Brain microvascular endothelial cell (primary cell): Measurements from ENCODE around the gene SORBS1.

Experiments used
- DNase-seq: peaks from one replicate; pipeline ENCODE4 v3.0.0-alpha.2; 2020
- H3K27ac ChIP-seq: fragments of 250-450 bp; sonication (Bioruptor Pico); 2 replicates; pipeline ENCODE4 v1.5.1; 2020; ENCODE audit warnings: mild to moderate bottlenecking, moderate library complexity
- H3K27me3 ChIP-seq: fragments of 250-450 bp; sonication (Bioruptor Pico); replicated peaks from 2 replicates; pipeline ENCODE4 v1.5.1; 2020; ENCODE audit warnings: mild to moderate bottlenecking
- H3K36me3 ChIP-seq: fragments of 250-450 bp; sonication (Bioruptor Pico); replicated peaks from 2 replicates; pipeline ENCODE4 v1.5.1; 2020; ENCODE audit warnings: mild to moderate bottlenecking
- H3K4me3 ChIP-seq: 2 replicates; pipeline ENCODE4 v1.5.1; 2011; ENCODE audit warnings: low read depth, mild to moderate bottlenecking, control low read depth, low read length, moderate library complexity
- in situ Hi-C: cut with HindIII; loops from 2 replicates; pipeline ENCODE4 v1.10.0; 2017; ENCODE audit warnings: low sequenced_read_pairs, low pct_ligation_motif_present
- TF ChIP-seq, protein P1 (sequence below): IDR thresholded peaks from 2 replicates; pipeline ENCODE4 v1.5.1; 2011; ENCODE audit warnings: low read depth, mild to moderate bottlenecking, moderate library complexity, low read length, control low read depth, inconsistent platforms; ENCODE audit errors: missing control alignments

Gene SORBS1

DNA sequence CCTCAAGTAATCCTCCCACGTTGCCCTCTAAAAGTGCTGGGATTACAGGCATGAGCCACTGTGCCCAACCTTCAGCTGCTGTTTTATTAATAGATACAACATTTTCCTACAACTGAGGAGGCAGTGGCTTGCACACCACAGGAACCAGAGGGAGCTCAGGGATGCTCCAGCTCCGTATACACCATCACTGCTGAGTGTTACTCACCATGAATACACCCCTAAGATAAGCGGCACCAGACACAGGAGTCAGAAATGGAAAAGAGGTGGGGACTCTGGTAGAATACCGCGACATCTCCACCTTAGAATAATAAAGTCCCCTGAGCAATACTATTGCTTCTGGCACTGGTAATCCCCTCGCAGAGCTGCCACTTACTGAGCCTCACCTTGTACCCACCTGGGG lies 201.7 kb downstream of the SORBS1 start:
- TF ChIP-seq, protein P1, sequence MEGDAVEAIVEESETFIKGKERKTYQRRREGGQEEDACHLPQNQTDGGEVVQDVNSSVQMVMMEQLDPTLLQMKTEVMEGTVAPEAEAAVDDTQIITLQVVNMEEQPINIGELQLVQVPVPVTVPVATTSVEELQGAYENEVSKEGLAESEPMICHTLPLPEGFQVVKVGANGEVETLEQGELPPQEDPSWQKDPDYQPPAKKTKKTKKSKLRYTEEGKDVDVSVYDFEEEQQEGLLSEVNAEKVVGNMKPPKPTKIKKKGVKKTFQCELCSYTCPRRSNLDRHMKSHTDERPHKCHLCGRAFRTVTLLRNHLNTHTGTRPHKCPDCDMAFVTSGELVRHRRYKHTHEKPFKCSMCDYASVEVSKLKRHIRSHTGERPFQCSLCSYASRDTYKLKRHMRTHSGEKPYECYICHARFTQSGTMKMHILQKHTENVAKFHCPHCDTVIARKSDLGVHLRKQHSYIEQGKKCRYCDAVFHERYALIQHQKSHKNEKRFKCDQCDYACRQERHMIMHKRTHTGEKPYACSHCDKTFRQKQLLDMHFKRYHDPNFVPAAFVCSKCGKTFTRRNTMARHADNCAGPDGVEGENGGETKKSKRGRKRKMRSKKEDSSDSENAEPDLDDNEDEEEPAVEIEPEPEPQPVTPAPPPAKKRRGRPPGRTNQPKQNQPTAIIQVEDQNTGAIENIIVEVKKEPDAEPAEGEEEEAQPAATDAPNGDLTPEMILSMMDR: no peak
- no peak overlapping the region for H3K27ac ChIP-seq
- no peak for DNase-seq
- in situ Hi-C loops: loop anchor here (25.0 kb wide), 1 partner anchor 172 kb away; the partner anchor contains the start of gene ACSM6
- no peaks in the 10 kb centered on the region for H3K27me3 ChIP-seq
- H3K36me3 ChIP-seq: no peaks in the 10 kb centered on the region
- H3K4me3 ChIP-seq: no peak overlapping the region

DNA sequence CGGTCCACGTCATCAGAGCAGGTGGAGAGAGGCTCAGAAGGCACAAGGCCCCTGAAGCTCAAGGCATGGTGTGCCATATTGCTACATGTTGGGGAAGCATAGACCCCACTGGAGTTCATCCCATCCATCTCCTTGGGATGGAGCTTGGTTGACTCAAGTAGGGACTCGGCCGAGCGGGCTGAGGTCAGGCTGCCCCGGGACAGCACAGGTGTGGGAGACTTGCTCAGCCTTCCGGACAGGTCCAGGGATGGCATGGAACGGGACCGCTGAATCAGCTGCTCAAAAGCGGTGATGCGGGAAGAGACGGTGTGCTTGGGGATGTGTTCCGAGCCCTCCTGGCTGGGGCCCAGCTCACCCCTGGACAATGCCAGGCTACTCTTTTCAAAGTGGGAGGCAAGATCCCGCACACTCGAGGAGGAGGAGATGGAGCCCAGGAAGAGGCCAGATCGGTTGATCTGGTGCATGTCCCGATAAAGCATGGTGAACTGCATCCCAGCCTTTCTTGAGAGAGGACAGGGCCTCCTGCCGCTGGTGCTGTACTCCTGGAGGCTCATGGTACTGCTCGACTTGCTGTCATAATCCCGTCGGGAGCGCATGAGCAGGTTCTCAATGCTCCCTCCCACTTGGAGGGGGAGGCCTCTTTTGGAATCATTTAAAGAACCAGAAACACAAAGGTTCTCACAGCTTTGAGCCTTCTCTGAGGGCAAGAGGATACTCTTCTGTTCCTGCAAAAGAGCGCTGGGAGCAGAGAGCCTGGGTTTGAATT lies 204.8 kb downstream of the SORBS1 start:
- Histone ChIP-seq H3K27ac (no peak overlapping the region), H3K27me3 (no peaks in the 10 kb centered on the region), H3K36me3 (no peaks in the 10 kb centered on the region), H3K4me3 (no peak overlapping the region)
- in situ Hi-C loops: loop anchor here (25.0 kb wide), 1 partner anchor 169 kb away; the partner anchor contains the start of gene ACSM6
- DNase-seq: no peak
- TF ChIP-seq, protein P1: no peak

DNA sequence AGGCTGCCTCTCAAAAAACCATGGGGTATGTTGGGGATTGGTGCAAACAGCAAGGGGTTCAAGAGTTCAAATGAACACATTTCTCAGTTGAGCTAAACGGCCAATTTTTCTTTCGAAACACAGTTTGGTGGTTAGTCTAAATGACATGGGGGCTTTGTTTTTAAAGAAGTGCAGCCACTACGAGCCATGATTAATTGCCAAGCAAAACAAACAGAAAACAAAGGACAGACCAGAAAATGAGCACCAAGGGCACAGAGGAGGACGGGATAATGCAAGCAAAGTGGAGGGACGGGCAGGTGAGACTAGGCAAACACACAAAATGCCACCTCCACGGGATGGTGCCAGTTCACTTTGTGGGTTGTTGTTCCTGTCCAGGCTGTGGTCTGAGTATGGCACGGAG lies 205.9 kb downstream of the SORBS1 start:
- Histone ChIP-seq H3K36me3 (no peaks in the 10 kb centered on the region), H3K4me3 (no peak overlapping the region), H3K27me3 (no peaks in the 10 kb centered on the region), H3K27ac (no peak overlapping the region)
- no peak for DNase-seq
- in situ Hi-C loops: loop anchor here (25.0 kb wide), 1 partner anchor 168 kb away; the partner anchor contains the start of gene ACSM6
- TF ChIP-seq, protein P1: no peak

DNA sequence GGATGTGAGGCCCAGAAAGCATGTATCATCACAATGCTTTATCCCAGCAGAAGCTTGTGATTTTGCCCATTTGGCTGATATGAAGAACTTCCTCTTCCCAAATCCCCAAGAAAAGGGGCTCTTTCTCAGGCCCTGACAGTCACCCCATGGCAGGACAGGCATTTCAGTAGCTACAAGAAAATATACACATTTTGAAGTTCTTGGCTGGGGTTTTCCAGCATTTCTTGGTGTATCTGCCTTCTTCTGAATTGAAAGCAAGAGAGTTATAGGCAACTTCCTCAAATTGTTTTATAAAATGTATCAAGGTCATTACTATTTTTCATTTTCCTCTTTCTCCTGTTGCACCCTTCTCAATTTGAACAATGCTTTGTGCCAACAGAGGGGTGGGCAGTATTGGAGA lies 207.1 kb downstream of the SORBS1 start:
- Histone ChIP-seq H3K27me3 (no peaks in the 10 kb centered on the region), H3K36me3 (no peaks in the 10 kb centered on the region), H3K4me3 (no peak overlapping the region), H3K27ac (no peak overlapping the region)
- DNase-seq: no peak
- TF ChIP-seq, protein P1: no peak
- in situ Hi-C loops: loop anchor here (25.0 kb wide), 1 partner anchor 167 kb away; the partner anchor contains the start of gene ACSM6

DNA sequence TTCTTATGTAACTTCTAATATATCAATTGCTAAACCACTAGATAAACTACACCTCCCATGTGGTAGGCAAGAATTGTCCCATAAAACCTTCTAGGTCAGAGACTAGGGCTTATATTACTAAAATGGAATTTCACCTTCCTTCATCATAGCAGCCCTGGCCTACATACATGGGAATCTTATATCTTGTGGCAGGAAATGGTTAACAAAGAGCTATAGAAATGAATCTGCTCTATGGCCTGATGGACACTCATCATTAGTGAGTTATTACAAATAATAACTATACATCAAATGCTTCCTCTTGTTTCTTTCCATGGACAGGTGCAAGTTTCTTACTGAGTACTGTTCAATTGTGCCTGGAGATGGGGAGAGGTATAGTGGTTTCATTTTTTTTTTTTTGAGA lies 208.0 kb downstream of the SORBS1 start:
- in situ Hi-C loops: loop anchor here (25.0 kb wide), 1 partner anchor 166 kb away; the partner anchor contains the start of gene ACSM6
- no peaks in the 10 kb centered on the region for H3K27me3 ChIP-seq
- TF ChIP-seq, protein P1: no peak
- H3K36me3 ChIP-seq: no peaks in the 10 kb centered on the region
- DNase-seq: no peak
- no peak overlapping the region for H3K4me3 ChIP-seq
- H3K27ac ChIP-seq: no peak overlapping the region
